Measurements from ENCODE around the gene NCMAP. TPM values are rescaled to one million over a fixed set of nuclear protein-coding genes. Genes with fewer than 3 reads are reported as not detected.

The NCMAP gene
- total and polyA plus RNA-seq, 10 donors: 0.03 to 0.22 (median 0.10) TPM; not detected in 5

GRCh38 chr1:24551960-24552571 lies 3.8 kb upstream of the NCMAP start:
- TF ChIP-seq POLR2A (IDR thresholded peaks at IDR 0.05): no peak
- no peak for TF ChIP-seq POLR2AphosphoS5 (IDR thresholded peaks at IDR 0.05)
- TF ChIP-seq CTCF (IDR thresholded peaks at IDR 0.05 in 8 of 11, conservative IDR thresholded peaks at IDR 0.05 in 3 of 11): no peak
- intact Hi-C loops (cut with DNase I; ENCODE audit: low total_unique reads): no loop called here
- Histone ChIP-seq H3K27me3 (replicated peaks in 1 of 7) (peaks cover 0 to 54% (median 19%) of the 10 kb centered on the region in 7 donors), H3K9me3 (no peaks in the 10 kb centered on the region), H3K4me1 (peaks cover 5 to 25% (median 12%) of the 10 kb centered on the region in 6 donors), H3K36me3 (no peaks in the 10 kb centered on the region), H3K27ac (no peak overlapping the region), H3K4me3 (no peak overlapping the region)
- 74 to 89% (median 82%) methylated on average over 10 of the region's 10 CpGs for WGBS, 5 donors
- peak; percentile 21 for DNase-seq

GRCh38 chr1:24553931-24554330 lies 2.0 kb upstream of the NCMAP start:
- intact Hi-C loops (cut with DNase I; ENCODE audit: low total_unique reads): no loop called here
- no peaks in the 10 kb centered on the region for H3K36me3 ChIP-seq
- peaks cover 0 to 69% (median 19%) of the 10 kb centered on the region in 7 donors for H3K27me3 ChIP-seq (replicated peaks in 1 of 7)
- H3K4me3 ChIP-seq: no peak overlapping the region
- WGBS, 5 donors: 87 to 100% (median 93%) methylated on average over 3 of the region's 3 CpGs
- no peak for TF ChIP-seq POLR2AphosphoS5 (IDR thresholded peaks at IDR 0.05)
- DNase-seq: peak; percentile 17
- H3K27ac ChIP-seq: no peak overlapping the region
- no peaks in the 10 kb centered on the region for H3K9me3 ChIP-seq
- peaks cover 5 to 26% (median 14%) of the 10 kb centered on the region in 6 donors for H3K4me1 ChIP-seq

GRCh38 chr1:24554714-24555113 lies 1.2 kb upstream of the NCMAP start:
- H3K4me1 ChIP-seq: peaks cover 5 to 27% (median 14%) of the 10 kb centered on the region in 6 donors
- DNase-seq: peak; percentile 47
- no peaks in the 10 kb centered on the region for H3K36me3 ChIP-seq
- WGBS, 5 donors: 94 to 99% (median 98%) methylated on average over 4 of the region's 4 CpGs
- H3K9me3 ChIP-seq: no peaks in the 10 kb centered on the region
- H3K4me3 ChIP-seq: no peak overlapping the region
- no peak overlapping the region for H3K27ac ChIP-seq
- TF ChIP-seq CTCF (IDR thresholded peaks at IDR 0.05 in 8 of 11, conservative IDR thresholded peaks at IDR 0.05 in 3 of 11) (no peak), POLR2AphosphoS5 (IDR thresholded peaks at IDR 0.05) (no peak), POLR2A (IDR thresholded peaks at IDR 0.05) (no peak)
- peaks cover 0 to 73% (median 19%) of the 10 kb centered on the region in 7 donors for H3K27me3 ChIP-seq (replicated peaks in 1 of 7)
- intact Hi-C loops (cut with DNase I; ENCODE audit: low total_unique reads): no loop called here

GRCh38 chr1:24556414-24556795 lies 518 bp downstream of the NCMAP start:
- Histone ChIP-seq H3K27me3 (replicated peaks in 1 of 7) (peaks cover 0 to 82% (median 19%) of the 10 kb centered on the region in 7 donors), H3K4me3 (peak overlapping the region in 4 of 8 donors; percentile 22 to 67 (median 34)), H3K9me3 (no peaks in the 10 kb centered on the region), H3K27ac (no peak overlapping the region), H3K36me3 (no peaks in the 10 kb centered on the region), H3K4me1 (peaks cover 5 to 27% (median 14%) of the 10 kb centered on the region in 6 donors)
- intact Hi-C loops (cut with DNase I; ENCODE audit: low total_unique reads): no loop called here
- TF ChIP-seq POLR2AphosphoS5 (IDR thresholded peaks at IDR 0.05) (no peak), POLR2A (IDR thresholded peaks at IDR 0.05) (no peak), CTCF (IDR thresholded peaks at IDR 0.05 in 8 of 11, conservative IDR thresholded peaks at IDR 0.05 in 3 of 11) (no peak)
- DNase-seq: peak; percentile 58
- 40 to 59% (median 49%) methylated on average over 14 to 19 of the region's 19 CpGs for WGBS, 5 donors

Measured in spleen (tissue), 11 donors.